H1 (cell line): Measurements from ENCODE around the gene SLC48A1.

ENCODE experiments used
- CEBPB ChIP-seq: IDR thresholded peaks from 2 replicates; pipeline ENCODE4 v1.6.1; 2012; ENCODE audit warnings: low read depth, low read length
- CHD2 ChIP-seq: IDR thresholded peaks from 2 replicates; pipeline ENCODE4 v1.6.1; 2012; ENCODE audit warnings: low read length, improper control_type of control experiment
- CTCF ChIP-seq, 3 experiments: IDR thresholded peaks; 1 replicate in 2 of 3; 2 replicates in 1 of 3; pipeline versions ENCODE4 v1.5.1 to v1.6.1; 2011; ENCODE audit warnings: low read length in 3 of 3, mild to moderate bottlenecking in 3 of 3, inconsistent platforms in 2 of 3, low read depth in 1 of 3, moderate library complexity in 1 of 3; ENCODE audit not compliant: insufficient read depth in 1 of 3; ENCODE audit errors: control extremely low read depth in 1 of 3
- EZH2 ChIP-seq: fragments of 200-600 bp; sonication (generic); IDR thresholded peaks from 2 replicates; pipeline ENCODE4 v1.7.1; 2012; ENCODE audit warnings: low read depth, mild to moderate bottlenecking, moderate library complexity, low read length, inconsistent platforms; ENCODE audit not compliant: severe bottlenecking
- JUND ChIP-seq: IDR thresholded peaks from 2 replicates; pipeline ENCODE4 v1.6.1; 2011; ENCODE audit warnings: mild to moderate bottlenecking, improper control_type of control experiment, low read length
- POLR2AphosphoS5 ChIP-seq: IDR thresholded peaks from 2 replicates; pipeline ENCODE4 v1.6.1; 2011; ENCODE audit warnings: low read depth, low read length
- RNF2 ChIP-seq: fragments of 200-900, 300-1000 bp; sonication (generic); IDR thresholded peaks from 2 replicates; pipeline ENCODE4 v1.7.1; 2016; ENCODE audit warnings: borderline replicate concordance, low read depth, mild to moderate bottlenecking, antibody characterized with exemption, low read length; ENCODE audit not compliant: poor library complexity, severe bottlenecking; ENCODE audit errors: missing control alignments
- RXRA ChIP-seq: IDR thresholded peaks from 2 replicates; pipeline ENCODE4 v1.6.1; 2011; ENCODE audit warnings: low read depth, mild to moderate bottlenecking, low read length, moderate library complexity; ENCODE audit not compliant: insufficient read depth
- SIRT6 ChIP-seq: IDR thresholded peaks from one replicate; pipeline ENCODE4 v1.7.1; 2012; ENCODE audit warnings: low read length, inconsistent platforms
- TAF1 ChIP-seq: IDR thresholded peaks from 2 replicates; pipeline ENCODE4 v1.6.1; 2011; ENCODE audit warnings: mild to moderate bottlenecking, low read depth, low read length

- TF ChIP-seq POLR2AphosphoS5 (no peak), CTCF (IDR thresholded peaks at IDR 0.05; ENCODE audit: control extremely low read depth in 1 of 3, insufficient read depth in 1 of 3, low read depth in 1 of 3, low read length in 3 of 3) (no peak), JUND (no peak), EZH2 (no peak), TAF1 (no peak), CHD2 (no peak), RXRA (no peak), RNF2 (no peak), CEBPB (no peak), SIRT6 (no peak)
Observed at GRCh38 chr12:47800582-47800981, 27.5 kb downstream of the SLC48A1 start.
